GM12801 (cell line): ENCODE data around the gene PLXNB2.

ENCODE experiments used
- TF ChIP-seq, protein P1 (sequence below): IDR thresholded peaks from one replicate; pipeline ENCODE4 v1.5.1; 2011; ENCODE audit warnings: control low read depth; ENCODE audit not compliant: insufficient read length; ENCODE audit errors: extremely low read depth

The PLXNB2 gene

GRCh38 chr22:50337262-50338041 lies 30.0 kb upstream of the PLXNB2 start:
- TF ChIP-seq, protein P1, sequence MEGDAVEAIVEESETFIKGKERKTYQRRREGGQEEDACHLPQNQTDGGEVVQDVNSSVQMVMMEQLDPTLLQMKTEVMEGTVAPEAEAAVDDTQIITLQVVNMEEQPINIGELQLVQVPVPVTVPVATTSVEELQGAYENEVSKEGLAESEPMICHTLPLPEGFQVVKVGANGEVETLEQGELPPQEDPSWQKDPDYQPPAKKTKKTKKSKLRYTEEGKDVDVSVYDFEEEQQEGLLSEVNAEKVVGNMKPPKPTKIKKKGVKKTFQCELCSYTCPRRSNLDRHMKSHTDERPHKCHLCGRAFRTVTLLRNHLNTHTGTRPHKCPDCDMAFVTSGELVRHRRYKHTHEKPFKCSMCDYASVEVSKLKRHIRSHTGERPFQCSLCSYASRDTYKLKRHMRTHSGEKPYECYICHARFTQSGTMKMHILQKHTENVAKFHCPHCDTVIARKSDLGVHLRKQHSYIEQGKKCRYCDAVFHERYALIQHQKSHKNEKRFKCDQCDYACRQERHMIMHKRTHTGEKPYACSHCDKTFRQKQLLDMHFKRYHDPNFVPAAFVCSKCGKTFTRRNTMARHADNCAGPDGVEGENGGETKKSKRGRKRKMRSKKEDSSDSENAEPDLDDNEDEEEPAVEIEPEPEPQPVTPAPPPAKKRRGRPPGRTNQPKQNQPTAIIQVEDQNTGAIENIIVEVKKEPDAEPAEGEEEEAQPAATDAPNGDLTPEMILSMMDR: no peak

GRCh38 chr22:50329236-50329635 lies 21.8 kb upstream of the PLXNB2 start:
- TF ChIP-seq, protein P1: no peak

- TF ChIP-seq, protein P1: no peak
These were observed 20.2 kb upstream of the PLXNB2 start for GRCh38 chr22:50327711-50328019.

GRCh38 chr22:50326956-50327710 lies 19.7 kb upstream of the PLXNB2 start, which contains the start of gene DENND6B:
Gene DENND6B, minus strand, starts transcription at chr22:50327012. Its CDS starts 24 bp downstream, at chr22:50326988.
- TF ChIP-seq, protein P1: no peak

DNA sequence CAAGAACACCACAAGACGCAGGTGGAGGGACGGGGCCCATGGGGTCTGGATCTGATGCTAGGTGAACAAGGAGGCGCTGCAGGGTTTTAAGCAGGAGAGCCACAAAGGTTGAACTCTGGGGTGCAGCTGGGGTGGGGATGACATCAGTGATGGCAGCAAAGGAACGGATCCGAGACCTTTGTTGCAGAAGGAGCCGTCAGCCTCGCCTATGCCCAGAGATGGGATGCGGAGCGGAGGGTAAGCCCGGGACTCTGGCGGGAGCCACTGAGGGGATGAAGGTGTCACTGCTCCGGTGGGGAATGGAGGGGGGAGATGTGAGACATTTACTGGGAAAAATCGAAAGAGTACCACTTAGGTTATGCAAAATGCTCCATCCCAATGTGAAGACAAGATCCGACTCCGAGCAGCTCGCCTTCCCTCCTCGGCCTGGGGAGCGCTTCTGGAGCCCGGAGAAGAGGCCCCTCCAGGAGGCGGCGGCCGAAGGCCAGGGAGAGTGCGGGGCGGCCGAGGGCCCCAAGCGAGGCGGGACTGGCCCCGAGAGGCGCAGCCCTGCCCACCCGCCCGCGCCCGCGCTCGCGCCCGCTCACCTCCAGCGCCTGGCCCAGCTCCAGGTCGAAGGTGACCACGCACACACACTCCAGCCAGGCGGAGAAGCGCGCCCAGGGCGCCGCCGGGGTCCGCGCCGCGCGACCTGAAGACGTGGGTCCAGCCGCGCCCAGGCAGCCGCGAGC lies 18.9 kb upstream of the PLXNB2 start:
- TF ChIP-seq, protein P1: no peak

GRCh38 chr22:50325444-50326224 lies 18.2 kb upstream of the PLXNB2 start:
- TF ChIP-seq, protein P1: no peak
